K562 treated with DMSO at 1 percent for 24 hours (cell line): ENCODE results near the gene NRBP1. TPM values are rescaled to one million over a fixed set of nuclear protein-coding genes. Genes with fewer than 3 reads are reported as not detected.

ENCODE experiments used
- total RNA-seq: library from RNA; unstranded; fragments of 300-600 nt; gene quantifications from 2 replicates; pipeline ENCODE4 v1.2.3, GENCODE V29; 2022; ENCODE audit warnings: low read depth; ENCODE audit not compliant: insufficient read depth

The NRBP1 gene
- 68.5 and 71.1 TPM in 2 replicates for total RNA-seq

GRCh38 chr2:27428213-27428977 lies at the start of gene NRBP1:
Gene NRBP1, plus strand, starts transcription at chr2:27428631. Its CDS starts 4,643 bp downstream, at chr2:27433274.

GRCh38 chr2:27380626-27381545 lies 47.5 kb upstream of the NRBP1 start, which contains the start of gene ZNF513:
Gene ZNF513, minus strand, starts transcription at chr2:27380734. Its CDS starts 208 bp downstream, at chr2:27380526.

GRCh38 chr2:27409321-27410073 lies 18.9 kb upstream of the NRBP1 start, which contains the start of gene PPM1G:
Gene PPM1G, minus strand, starts transcription at chr2:27409591. Its CDS starts 169 bp downstream, at chr2:27409422.

GRCh38 chr2:27441958-27442919 lies 13.8 kb downstream of the NRBP1 start, which contains the start of gene KRTCAP3:
Gene KRTCAP3, plus strand, starts transcription at chr2:27442381. Its CDS starts 32 bp downstream, at chr2:27442413.

GRCh38 chr2:27489498-27490397 lies 61.3 kb downstream of the NRBP1 start, which contains the start of gene IFT172:
Gene IFT172, minus strand, starts transcription at chr2:27489743. Its CDS starts 90 bp downstream, at chr2:27489653.

Other genes with a start within 250 kb of the NRBP1 start
- 99.2 and 103 TPM in 2 replicates for gene ATRAID, start 216.6 kb upstream of the NRBP1 start, total RNA-seq
- 34.1 and 34.6 TPM in 2 replicates for gene SLC5A6, start 216.4 kb upstream of the NRBP1 start, total RNA-seq
- gene CAD, start 211.3 kb upstream of the NRBP1 start, total RNA-seq: 45.7 and 49.5 TPM in 2 replicates
- gene SLC30A3, start 165.6 kb upstream of the NRBP1 start, total RNA-seq: 2.3 and 2.8 TPM in 2 replicates
- gene DNAJC5G, start 153.2 kb upstream of the NRBP1 start, total RNA-seq: 0.30 TPM in 1 of 2 replicates, not detected in the other
- gene TRIM54, start 146.2 kb upstream of the NRBP1 start, total RNA-seq: not detected in 2 replicates
- 5.5 and 11.2 TPM in 2 replicates for gene UCN, start 120.2 kb upstream of the NRBP1 start, total RNA-seq
- gene MPV17, start 105.5 kb upstream of the NRBP1 start, total RNA-seq: 64.7 and 77.2 TPM in 2 replicates
- gene GTF3C2, start 71.9 kb upstream of the NRBP1 start, total RNA-seq: 48.9 and 53.5 TPM in 2 replicates
- gene EIF2B4, start 58.3 kb upstream of the NRBP1 start, total RNA-seq: 60.9 and 61.9 TPM in 2 replicates
- 89.8 and 91.5 TPM in 2 replicates for gene SNX17, start 58.0 kb upstream of the NRBP1 start, total RNA-seq
- 16.2 and 19.4 TPM in 2 replicates for gene ZNF513, start 47.9 kb upstream of the NRBP1 start, total RNA-seq
- gene PPM1G, start 19.0 kb upstream of the NRBP1 start, total RNA-seq: 120 and 121 TPM in 2 replicates
- 2.4 and 3.1 TPM in 2 replicates for gene KRTCAP3, start 13.8 kb downstream of the NRBP1 start, total RNA-seq
- gene IFT172, start 61.1 kb downstream of the NRBP1 start, total RNA-seq: 11.7 and 13.2 TPM in 2 replicates
- 26.3 and 28.8 TPM in 2 replicates for gene FNDC4, start 66.6 kb downstream of the NRBP1 start, total RNA-seq
- 0.52 TPM in 1 of 2 replicates, not detected in the other for gene GCKR, start 68.2 kb downstream of the NRBP1 start, total RNA-seq
- 27.7 and 28.1 TPM in 2 replicates for gene ZNF512, start 154.4 kb downstream of the NRBP1 start, total RNA-seq
- 3.1 and 6.8 TPM in 2 replicates for gene CCDC121, start 200.4 kb downstream of the NRBP1 start, total RNA-seq
- 38.7 and 40.3 TPM in 2 replicates for gene GPN1, start 200.4 kb downstream of the NRBP1 start, total RNA-seq
- gene SUPT7L, start 235.0 kb downstream of the NRBP1 start, total RNA-seq: 29.6 and 32.2 TPM in 2 replicates
- gene SLC4A1AP, start 235.3 kb downstream of the NRBP1 start, total RNA-seq: 34.2 and 36.1 TPM in 2 replicates